SW480 (cell line): ENCODE data around the gene LRRC36.

Experiments used
- DNase-seq: peaks from one replicate; pipeline ENCODE4 v3.0.0-alpha.2; 2016; ENCODE audit warnings: low spot score

The LRRC36 gene, protein sequence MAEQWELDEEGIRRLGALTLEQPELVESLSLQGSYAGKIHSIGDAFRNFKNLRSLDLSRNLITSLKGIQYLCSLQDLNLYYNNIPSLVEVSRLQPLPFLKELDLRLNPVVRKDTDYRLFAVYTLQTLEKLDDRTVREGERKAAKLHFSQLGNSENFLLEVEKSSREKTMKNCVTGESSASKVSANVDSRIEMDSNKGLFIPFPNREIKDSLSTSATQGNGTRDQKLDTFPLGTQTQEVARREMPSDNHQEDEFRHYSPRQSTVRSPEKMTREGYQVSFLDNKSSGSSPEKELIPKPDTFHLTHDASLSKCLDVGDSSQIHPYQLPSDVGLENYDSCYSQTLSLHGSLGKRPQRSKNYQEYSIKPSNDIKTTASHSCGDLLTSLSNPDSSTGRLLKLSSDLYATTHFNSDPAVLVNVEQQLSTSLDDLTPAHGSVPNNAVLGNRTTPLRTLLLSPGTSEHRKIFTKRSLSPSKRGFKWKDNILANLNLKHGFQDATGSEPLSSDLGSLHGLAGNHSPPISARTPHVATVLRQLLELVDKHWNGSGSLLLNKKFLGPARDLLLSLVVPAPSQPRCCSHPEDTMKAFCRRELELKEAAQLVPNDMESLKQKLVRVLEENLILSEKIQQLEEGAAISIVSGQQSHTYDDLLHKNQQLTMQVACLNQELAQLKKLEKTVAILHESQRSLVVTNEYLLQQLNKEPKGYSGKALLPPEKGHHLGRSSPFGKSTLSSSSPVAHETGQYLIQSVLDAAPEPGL

GRCh38 chr16:67326472-67327309 is at the start of gene LRRC36, which contains the start of gene KCTD19:
TSS of gene LRRC36 (plus strand) at chr16:67326815. CDS start at chr16:67326863, 48 bp downstream.
TSS of gene KCTD19 (minus strand) at chr16:67326741. CDS start at chr16:67326707, 34 bp downstream.
- peak; percentile 45 for DNase-seq

DNA sequence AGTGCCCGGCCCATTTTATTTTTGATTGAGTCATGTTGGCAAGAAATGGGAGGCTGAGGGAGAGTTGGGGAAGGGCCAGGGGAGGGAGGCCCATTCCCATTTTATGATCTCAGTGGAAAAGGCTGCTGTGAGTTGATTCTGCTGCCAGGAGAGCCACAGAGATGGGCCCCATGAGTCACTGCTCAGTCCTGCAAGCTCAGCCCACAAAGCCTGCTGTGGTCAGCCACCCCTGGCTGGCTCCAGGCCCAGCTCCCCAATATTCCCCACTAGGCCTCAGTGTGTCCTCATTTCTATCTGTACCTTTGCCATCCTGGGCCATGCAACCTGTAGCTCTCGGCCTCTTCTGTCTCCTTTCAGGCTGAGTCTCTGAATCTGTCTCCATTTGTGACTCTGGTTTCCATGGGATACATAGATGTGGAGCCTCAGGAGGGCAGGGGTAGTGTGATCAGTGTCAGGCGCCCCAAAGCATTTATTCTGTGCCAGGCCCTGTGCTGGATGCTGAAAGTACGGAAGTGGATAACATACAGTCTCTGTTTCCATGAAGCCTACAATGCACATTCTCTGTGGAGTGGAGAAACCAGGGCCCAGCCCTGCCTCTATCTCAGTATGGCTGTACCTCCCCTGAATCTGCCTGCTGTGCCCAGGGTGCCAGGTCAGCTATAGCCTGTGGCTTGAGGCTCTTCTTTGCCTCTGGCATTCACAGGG is 49.2 kb upstream of the LRRC36 start:
- DNase-seq: peak; percentile 94

GRCh38 chr16:67277999-67278772 is 48.4 kb upstream of the LRRC36 start:
- DNase-seq: no peak

GRCh38 chr16:67278773-67279295 is 47.8 kb upstream of the LRRC36 start:
- DNase-seq: no peak

DNA sequence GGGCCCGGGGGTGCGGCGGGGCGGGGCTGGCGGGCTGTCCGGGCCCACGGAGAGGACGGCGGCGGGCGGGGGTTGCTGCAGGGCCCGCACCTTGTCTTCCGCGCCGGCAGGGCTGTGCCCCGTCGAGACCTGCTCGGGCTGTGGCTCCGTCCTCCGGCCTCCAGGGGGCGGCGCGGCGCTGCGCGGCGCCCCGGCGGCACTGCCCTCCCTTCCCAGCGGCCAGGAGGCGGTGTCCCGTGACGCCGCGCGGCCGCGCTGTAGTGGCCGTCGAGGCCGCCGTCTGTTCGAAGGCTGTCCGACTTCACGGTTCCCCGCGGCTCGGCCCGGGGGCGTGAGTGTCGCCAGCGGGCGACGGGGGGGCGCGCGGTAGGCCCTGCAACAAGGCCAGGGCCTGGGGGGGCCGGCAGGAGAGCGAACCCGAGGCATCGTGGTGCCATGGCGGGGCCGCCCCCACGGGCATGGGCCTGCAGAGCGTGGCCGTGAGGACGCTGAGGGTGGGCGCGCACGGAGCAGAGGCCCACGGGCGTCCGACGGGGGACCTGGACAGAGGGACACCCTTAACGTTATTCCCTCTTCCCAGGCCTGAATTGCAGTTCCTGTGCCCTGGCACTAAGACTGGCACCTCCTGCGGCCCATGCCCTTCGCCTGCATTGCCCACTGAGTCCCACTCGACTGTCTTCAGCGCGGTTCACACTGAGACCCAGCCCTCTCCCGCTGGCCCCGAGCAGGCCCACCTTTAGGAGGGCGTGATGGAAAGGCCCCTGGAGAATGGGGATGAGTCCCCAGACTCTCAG is 47.1 kb upstream of the LRRC36 start, which contains the start of gene PLEKHG4:
Gene PLEKHG4, plus strand, starts transcription at position 237 of the 794 bp plus-strand sequence. Its CDS starts 513 bp downstream, at position 750.
- DNase-seq: peak; percentile 76

- DNase-seq: no peak
Observed at GRCh38 chr16:67280090-67281015, 46.3 kb upstream of the LRRC36 start.

- no peak for DNase-seq
Observed at GRCh38 chr16:67281536-67282446, 44.8 kb upstream of the LRRC36 start.

GRCh38 chr16:67282447-67282805 is 44.2 kb upstream of the LRRC36 start:
- DNase-seq: no peak

- no peak for DNase-seq
Observed at GRCh38 chr16:67283039-67283825, 43.4 kb upstream of the LRRC36 start.

DNA sequence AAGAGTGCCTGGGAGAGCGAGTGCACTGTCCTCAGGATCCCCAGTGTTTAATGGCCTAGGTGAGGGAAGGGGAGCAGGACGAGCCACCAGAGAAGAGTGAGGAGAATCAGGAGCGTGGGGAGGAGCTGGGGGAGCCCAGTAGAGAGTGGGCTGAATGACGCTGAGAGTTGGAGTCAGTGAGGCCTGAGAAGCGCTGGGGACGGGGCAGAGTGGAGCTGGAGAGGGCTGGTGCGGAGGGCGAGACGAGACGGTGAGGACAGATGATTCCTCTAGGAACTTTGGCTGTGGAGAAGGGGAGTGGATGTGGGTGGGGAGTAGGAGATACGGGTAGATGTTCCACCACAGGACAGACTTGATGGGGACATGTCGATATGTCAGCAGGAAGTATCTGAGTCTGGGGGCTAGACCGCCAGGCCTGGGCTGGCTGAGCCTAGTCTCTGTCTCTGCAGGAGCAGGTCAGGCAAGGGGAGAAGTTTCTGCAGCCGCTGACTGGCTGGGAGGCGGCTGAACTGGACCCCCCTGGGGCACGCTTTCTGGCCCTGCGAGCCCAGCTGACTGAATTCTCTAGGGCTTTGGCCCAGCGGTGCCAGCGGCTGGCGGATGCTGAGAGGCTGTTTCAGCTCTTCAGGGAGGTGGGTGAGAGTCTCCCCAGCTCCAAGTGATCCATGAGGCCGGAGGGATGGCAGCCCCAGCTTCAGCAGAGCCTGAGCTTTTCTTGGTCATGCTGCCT is 42.6 kb upstream of the LRRC36 start:
- no peak for DNase-seq

- peak; percentile 74 for DNase-seq
Observed at GRCh38 chr16:67284699-67285646, 41.6 kb upstream of the LRRC36 start.

DNA sequence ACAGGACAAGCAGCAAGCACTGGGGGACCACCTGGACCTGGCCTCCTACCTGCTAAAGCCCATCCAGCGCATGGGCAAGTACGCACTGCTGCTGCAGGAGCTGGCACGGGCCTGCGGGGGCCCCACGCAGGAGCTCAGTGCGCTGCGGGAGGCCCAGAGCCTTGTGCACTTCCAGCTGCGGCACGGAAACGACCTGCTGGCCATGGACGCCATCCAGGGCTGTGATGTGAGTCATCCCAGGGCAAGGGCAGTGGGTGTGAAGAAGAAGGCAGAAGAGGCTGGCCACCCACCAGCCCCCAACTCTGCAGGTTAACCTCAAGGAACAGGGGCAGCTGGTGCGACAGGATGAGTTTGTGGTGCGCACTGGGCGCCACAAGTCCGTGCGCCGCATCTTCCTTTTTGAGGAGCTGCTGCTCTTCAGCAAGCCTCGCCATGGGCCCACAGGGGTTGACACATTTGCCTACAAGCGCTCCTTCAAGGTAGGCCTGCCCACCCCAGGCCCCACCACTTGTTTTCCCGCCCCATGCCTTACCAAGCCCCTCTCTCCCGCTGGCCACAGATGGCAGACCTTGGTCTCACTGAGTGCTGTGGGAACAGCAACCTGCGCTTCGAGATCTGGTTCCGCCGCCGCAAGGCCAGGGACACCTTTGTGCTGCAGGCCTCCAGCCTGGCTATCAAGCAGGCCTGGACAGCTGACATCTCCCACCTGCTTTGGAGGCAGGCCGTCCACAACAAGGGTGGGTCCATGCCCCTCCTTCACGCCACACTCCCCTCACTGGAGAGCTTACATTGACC is 40.0 kb upstream of the LRRC36 start:
- no peak for DNase-seq

DNA sequence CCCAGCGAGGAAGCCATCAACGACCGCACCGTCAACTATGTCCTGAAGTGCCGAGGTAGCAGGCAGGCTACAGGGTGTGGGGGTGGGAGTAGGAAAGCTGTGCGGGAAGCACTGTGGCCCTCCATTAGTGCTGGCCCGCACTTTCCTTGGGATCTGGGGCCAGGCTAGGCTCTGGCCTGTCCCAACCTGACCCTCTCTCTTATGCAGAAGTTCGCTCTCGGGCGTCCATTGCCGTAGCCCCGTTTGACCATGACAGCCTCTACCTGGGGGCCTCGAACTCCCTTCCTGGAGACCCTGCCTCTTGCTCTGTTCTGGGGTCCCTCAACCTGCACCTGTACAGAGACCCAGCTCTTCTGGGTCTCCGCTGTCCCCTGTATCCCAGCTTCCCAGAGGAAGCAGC is 38.7 kb upstream of the LRRC36 start:
- DNase-seq: no peak

DNA sequence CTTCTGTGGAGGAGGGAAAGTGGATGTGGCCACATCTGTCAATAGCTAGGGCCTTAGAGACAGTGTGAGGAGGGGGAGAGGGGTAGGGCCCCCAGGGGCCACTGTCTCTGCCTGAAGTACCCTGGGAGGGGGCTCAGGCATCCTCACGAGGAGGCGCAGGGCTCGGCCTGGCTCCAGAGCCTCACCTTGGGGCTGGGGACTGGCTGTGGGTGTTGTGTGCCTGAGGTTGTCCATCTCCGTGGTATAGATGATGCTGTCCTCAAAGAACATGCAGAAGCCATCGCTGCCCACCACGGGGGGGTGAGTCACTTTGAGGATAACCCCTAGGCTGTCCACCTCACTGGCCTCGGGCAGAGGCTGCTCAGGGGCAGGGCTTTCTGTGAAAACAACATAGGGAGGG is 35.2 kb upstream of the LRRC36 start:
- no peak for DNase-seq
